ENCODE data around the gene C1orf167.

C1orf167 gene

GRCh38 chr1:11836955-11837766, 75.2 kb downstream of the C1orf167 start:
- TF ChIP-seq CTCF (conservative IDR thresholded peaks at IDR 0.05; ENCODE audit: low read depth, low read length), result no peak
- no peak for DNase-seq (ENCODE audit: low read depth)
- H3K4me3 ChIP-seq (ENCODE audit: low read depth, low read length), result no peak overlapping the region

- no peak for TF ChIP-seq CTCF (conservative IDR thresholded peaks at IDR 0.05; ENCODE audit: low read depth, low read length)
- no peak for DNase-seq (ENCODE audit: low read depth)
- no peak overlapping the region for H3K4me3 ChIP-seq (ENCODE audit: low read depth, low read length)
These were observed 75.9 kb downstream of the C1orf167 start for GRCh38 chr1:11837767-11838348.

GRCh38 chr1:11838349-11839272, 76.6 kb downstream of the C1orf167 start:
- peak; percentile 75 for DNase-seq (ENCODE audit: low read depth)
- peak; percentile 99 for TF ChIP-seq CTCF (conservative IDR thresholded peaks at IDR 0.05; ENCODE audit: low read depth, low read length)
- H3K4me3 ChIP-seq (ENCODE audit: low read depth, low read length), result no peak overlapping the region
